PC-9 (cell line): Measurements from ENCODE around the gene MAP3K20. TPM values are rescaled to one million over a fixed set of nuclear protein-coding genes. Genes with fewer than 3 reads are reported as not detected.
A peak's percentile ranks its signal among the peaks of the same experiment; 100 is the strongest.

Experiments
- BruUV-seq: library from RNA; stranded (reverse); fragments of 400-500 nt; replicated peaks from 2 replicates; lab custom pipeline; 2021; lab: Mats Ljungman, UMichigan
- CTCF ChIA-PET: fragments of 300-600 bp; sonication (Branson Sonifier 250); formaldehyde crosslinking; loops from one replicate; lab custom pipeline; 2022; ENCODE audit warnings: antibody characterized with exemption; lab: Charles Lee
- POLR2A ChIA-PET: fragments of 300-600 bp; sonication (Branson Sonifier 250); formaldehyde crosslinking; loops from one replicate; lab custom pipeline; 2022; ENCODE audit warnings: antibody characterized with exemption; ENCODE audit not compliant: unreplicated experiment; lab: Charles Lee
- DNase-seq, 2 experiments: peaks; one replicate each; pipeline versions ENCODE4 v3.0.0 to v3.0.0-alpha.2; 2015 to 2022; ENCODE audit warnings: mixed read lengths in 1 of 2
- H2AFZ ChIP-seq: fragments of 200-600 bp; sonication (generic); 2 replicates; pipeline ENCODE4 v1.8.1; 2017; ENCODE audit warnings: antibody characterized with exemption
- H3F3A ChIP-seq: fragments of 200-600 bp; sonication (generic); 2 replicates; pipeline ENCODE4 v1.8.1; 2017; ENCODE audit warnings: antibody characterized with exemption, mild to moderate bottlenecking, low read depth; ENCODE audit not compliant: insufficient read depth
- H3K27ac ChIP-seq: fragments of 200-600 bp; sonication (generic); 2 replicates; pipeline ENCODE4 v1.6.1; 2016; ENCODE audit warnings: mixed run types
- H3K27me3 ChIP-seq: fragments of 200-600 bp; sonication (generic); 2 replicates; pipeline ENCODE4 v1.6.1; 2016; ENCODE audit warnings: low read depth, mixed run types; ENCODE audit not compliant: insufficient read depth
- H3K36me3 ChIP-seq: fragments of 200-600 bp; sonication (generic); 2 replicates; pipeline ENCODE4 v1.6.1; 2016; ENCODE audit warnings: low read depth, mixed run types
- H3K4me1 ChIP-seq: fragments of 200-600 bp; sonication (generic); replicated peaks from 2 replicates; pipeline ENCODE4 v1.6.1; 2016; ENCODE audit warnings: mixed run types; ENCODE audit not compliant: insufficient read depth
- H3K4me2 ChIP-seq: fragments of 200-600 bp; sonication (generic); 2 replicates; pipeline ENCODE4 v1.6.1; 2017; ENCODE audit warnings: mixed run types
- H3K4me3 ChIP-seq: fragments of 200-600 bp; sonication (generic); 2 replicates; pipeline ENCODE4 v1.6.1; 2016; ENCODE audit warnings: mixed run types
- H3K79me2 ChIP-seq: fragments of 200-600 bp; sonication (generic); 2 replicates; pipeline ENCODE4 v1.6.1; 2017; ENCODE audit warnings: low read depth, mixed run types
- H3K9me2 ChIP-seq: fragments of 200-600 bp; sonication (generic); 2 replicates; pipeline ENCODE4 v1.8.1; 2017; ENCODE audit warnings: mild to moderate bottlenecking; ENCODE audit not compliant: insufficient read depth
- H3K9me3 ChIP-seq: fragments of 200-600 bp; sonication (generic); 2 replicates; pipeline ENCODE4 v1.8.1; 2016; ENCODE audit warnings: low read depth; ENCODE audit not compliant: insufficient read depth
- H4K20me1 ChIP-seq: fragments of 200-600 bp; sonication (generic); 2 replicates; pipeline ENCODE4 v1.8.1; 2017; ENCODE audit not compliant: insufficient read depth
- EZH2 ChIP-seq: fragments of 200-600 bp; sonication (generic); IDR thresholded peaks from 2 replicates; pipeline ENCODE4 v1.8.0; 2017; ENCODE audit warnings: antibody characterized with exemption, low read depth
- intact Hi-C: fragments of 100-400 bp; cut with micrococcal nuclease; formaldehyde crosslinking; loops from one replicate; pipeline ENCODE4 v1.10.0; 2022; ENCODE audit not compliant: unreplicated experiment
- total RNA-seq: library from RNA; stranded (reverse); gene quantifications from 2 replicates; pipeline ENCODE4 v1.2.3, GENCODE V29; 2021
- TF ChIP-seq, protein P1 (sequence below): fragments of 200-600 bp; sonication (generic); conservative IDR thresholded peaks from 2 replicates; pipeline ENCODE4 v1.6.1; 2017; ENCODE audit warnings: mixed run types, antibody characterized with exemption, mild to moderate bottlenecking, moderate library complexity

MAP3K20 gene
- total RNA-seq, 1 experiment from 2014 or later = 58.5 TPM

DNA sequence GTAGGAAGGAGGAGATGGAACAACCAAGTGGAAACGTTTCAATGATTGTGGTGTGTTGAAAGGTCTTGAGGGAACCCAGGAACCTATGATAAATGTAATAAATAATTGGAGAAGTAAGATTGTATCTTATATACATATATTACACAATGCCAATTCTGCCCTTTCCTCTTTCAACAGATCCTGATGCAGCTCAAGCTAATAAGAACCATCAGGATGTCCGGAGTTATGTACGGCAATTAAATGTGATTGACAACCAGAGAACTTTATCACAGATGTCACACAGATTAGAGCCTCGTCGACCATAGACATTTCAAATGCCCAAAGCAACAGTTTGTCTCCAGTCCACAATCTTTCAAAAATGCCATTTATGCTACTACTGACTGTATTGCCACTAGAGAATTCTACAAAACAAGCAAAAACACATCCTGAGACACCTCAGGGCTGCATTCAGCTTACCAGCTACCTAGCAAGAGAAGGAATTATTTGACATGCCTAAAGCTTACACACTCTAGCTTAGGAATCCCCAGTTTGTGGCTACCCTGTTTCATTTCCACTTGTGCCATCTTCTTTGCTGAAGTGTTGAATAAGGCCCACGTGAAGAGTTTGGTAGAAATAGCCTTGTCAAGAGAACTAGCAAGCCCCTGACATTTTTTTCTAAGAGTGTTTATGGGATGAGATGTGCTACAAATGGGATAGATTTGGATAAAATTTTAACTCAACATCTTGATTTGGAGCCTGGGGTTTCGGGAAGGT is 24.0 kb upstream of the MAP3K20 start:
- no peak overlapping the region for H3K27ac ChIP-seq
- peaks cover 60% of the 10 kb centered on the region for H3K4me1 ChIP-seq
- no peak for TF ChIP-seq EZH2
- TF ChIP-seq, protein P1, sequence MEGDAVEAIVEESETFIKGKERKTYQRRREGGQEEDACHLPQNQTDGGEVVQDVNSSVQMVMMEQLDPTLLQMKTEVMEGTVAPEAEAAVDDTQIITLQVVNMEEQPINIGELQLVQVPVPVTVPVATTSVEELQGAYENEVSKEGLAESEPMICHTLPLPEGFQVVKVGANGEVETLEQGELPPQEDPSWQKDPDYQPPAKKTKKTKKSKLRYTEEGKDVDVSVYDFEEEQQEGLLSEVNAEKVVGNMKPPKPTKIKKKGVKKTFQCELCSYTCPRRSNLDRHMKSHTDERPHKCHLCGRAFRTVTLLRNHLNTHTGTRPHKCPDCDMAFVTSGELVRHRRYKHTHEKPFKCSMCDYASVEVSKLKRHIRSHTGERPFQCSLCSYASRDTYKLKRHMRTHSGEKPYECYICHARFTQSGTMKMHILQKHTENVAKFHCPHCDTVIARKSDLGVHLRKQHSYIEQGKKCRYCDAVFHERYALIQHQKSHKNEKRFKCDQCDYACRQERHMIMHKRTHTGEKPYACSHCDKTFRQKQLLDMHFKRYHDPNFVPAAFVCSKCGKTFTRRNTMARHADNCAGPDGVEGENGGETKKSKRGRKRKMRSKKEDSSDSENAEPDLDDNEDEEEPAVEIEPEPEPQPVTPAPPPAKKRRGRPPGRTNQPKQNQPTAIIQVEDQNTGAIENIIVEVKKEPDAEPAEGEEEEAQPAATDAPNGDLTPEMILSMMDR = no peak
- H3K4me3 ChIP-seq = no peak overlapping the region
- H3K9me3 ChIP-seq = peaks cover 3% of the 10 kb centered on the region; the same call in 1 of the 2 replicates
- CTCF ChIA-PET = no interaction called here
- H3K79me2 ChIP-seq = no peaks in the 10 kb centered on the region
- intact Hi-C loops = no loop called here
- no TSS peak for BruUV-seq
- H3K4me2 ChIP-seq = no peak overlapping the region
- H4K20me1 ChIP-seq = no peaks in the 10 kb centered on the region
- H3K36me3 ChIP-seq = no peaks in the 10 kb centered on the region
- H3K27me3 ChIP-seq = no peaks in the 10 kb centered on the region
- POLR2A ChIA-PET = no interaction called here
- H2AFZ ChIP-seq = no peak overlapping the region
- no peaks in the 10 kb centered on the region for H3K9me2 ChIP-seq
- H3F3A ChIP-seq = peaks cover 32% of the 10 kb centered on the region
- DNase-seq = peak in 1 of 2 experiments; percentile 89

DNA sequence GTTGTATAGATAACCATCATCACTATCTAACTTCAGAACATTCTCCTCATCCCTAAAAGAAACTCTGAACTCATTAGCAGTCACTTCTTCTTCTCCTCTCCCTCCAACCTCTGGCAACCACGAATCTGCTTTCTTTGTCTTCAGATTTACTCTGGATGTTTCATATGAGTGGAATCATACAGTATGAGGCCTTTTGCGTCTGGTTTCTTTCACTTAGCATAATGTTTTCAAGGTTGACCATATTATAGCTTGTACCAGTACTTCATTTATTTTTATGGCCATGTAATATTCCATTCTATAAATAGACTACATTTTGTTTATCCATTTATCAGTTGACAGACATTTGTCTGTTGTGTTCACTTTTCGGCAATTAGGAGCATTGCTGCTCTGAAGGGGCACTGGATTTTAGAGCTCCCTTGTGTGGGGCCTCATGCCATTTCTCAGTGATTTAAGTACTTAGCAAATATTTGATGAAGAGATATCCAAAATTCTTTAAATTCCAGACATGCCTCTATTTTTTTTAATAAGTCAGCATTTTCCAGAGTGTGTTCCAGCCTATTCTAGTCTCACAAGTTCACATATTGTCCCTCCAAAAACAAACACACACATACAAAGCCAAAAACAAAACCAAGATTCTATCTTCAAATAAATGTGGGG is 22.5 kb upstream of the MAP3K20 start:
- H3K27ac ChIP-seq = no peak overlapping the region

DNA sequence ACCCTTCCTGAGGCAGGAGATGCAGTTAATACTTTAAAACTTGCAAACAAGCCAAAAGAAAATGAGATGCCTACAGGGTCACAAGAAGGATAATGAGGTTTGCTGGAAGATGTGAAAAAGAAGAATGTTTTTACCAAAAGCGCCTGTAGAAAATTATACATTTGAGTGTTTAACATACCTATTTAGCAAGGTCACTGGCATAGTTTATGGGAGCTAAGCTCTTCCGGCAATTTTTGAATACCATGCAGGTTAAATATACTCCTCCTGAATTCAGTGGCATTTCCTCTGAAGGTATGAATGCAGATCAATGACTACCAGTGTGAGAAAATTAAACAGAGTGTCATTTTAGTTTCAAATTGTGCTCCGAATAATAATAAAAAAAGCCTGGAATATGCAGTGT is 21.2 kb upstream of the MAP3K20 start:
- Histone ChIP-seq H3K9me3 (no peaks in the 10 kb centered on the region; the same call in 1 of the 2 replicates), H3K4me1 (peaks cover 47% of the 10 kb centered on the region), H3K9me2 (no peaks in the 10 kb centered on the region), H3F3A (peaks cover 14% of the 10 kb centered on the region), H2AFZ (no peak overlapping the region), H3K4me3 (no peak overlapping the region), H3K27me3 (no peaks in the 10 kb centered on the region), H3K27ac (0 out of 2 replicates have a peak overlapping the region, but pooled peaks have one; percentile 12), H3K4me2 (no peak overlapping the region), H3K36me3 (no peaks in the 10 kb centered on the region), H3K79me2 (no peaks in the 10 kb centered on the region), H4K20me1 (no peaks in the 10 kb centered on the region)
- TF ChIP-seq EZH2 = no peak
- TF ChIP-seq, protein P1 = no peak
- intact Hi-C loops = loop anchor here (1.0 kb wide), 1 partner anchor 21 kb away; the partner anchor contains the start of gene MAP3K20
- ChIA-PET POLR2A (interaction anchor here (0.5 to 0.7 kb wide), 2 partner anchors 10 to 283 kb away, joined by 3 to 4 read pairs; no protein-coding TSS in a partner anchor), CTCF (no interaction called here)
- peak in 1 of 2 experiments; percentile 75 for DNase-seq
- no TSS peak for BruUV-seq

More for the DNA sequence above, 22.5 kb upstream of the MAP3K20 start:
- Histone ChIP-seq H3K36me3 (no peaks in the 10 kb centered on the region), H4K20me1 (no peaks in the 10 kb centered on the region), H3K79me2 (no peaks in the 10 kb centered on the region), H3K4me2 (no peak overlapping the region), H3K9me2 (no peaks in the 10 kb centered on the region), H3K4me1 (peaks cover 54% of the 10 kb centered on the region), H3F3A (peaks cover 27% of the 10 kb centered on the region), H2AFZ (no peak overlapping the region), H3K27me3 (no peaks in the 10 kb centered on the region), H3K9me3 (no peaks in the 10 kb centered on the region; the same call in 1 of the 2 replicates), H3K4me3 (no peak overlapping the region)
- TF ChIP-seq, protein P1 = no peak
- no peak for TF ChIP-seq EZH2
- CTCF ChIA-PET = no interaction called here
- DNase-seq = peak; percentile 38 to 82
- POLR2A ChIA-PET = interaction anchor here (0.7 kb wide), 1 partner anchor 107 kb away, joined by 4 read pairs; no protein-coding TSS in a partner anchor
- BruUV-seq = no TSS peak
- intact Hi-C loops = no loop called here
